HG02943 (cell line): ENCODE results near the gene PCGF6.

Experiments used
- ATAC-seq: cut with Tn5 transposase; IDR thresholded peaks from one replicate; pipeline ENCODE4 v1.9.1; 2021; ENCODE audit warnings: mild to moderate bottlenecking, low read depth, moderate library complexity; ENCODE audit not compliant: unreplicated experiment

The PCGF6 gene

DNA sequence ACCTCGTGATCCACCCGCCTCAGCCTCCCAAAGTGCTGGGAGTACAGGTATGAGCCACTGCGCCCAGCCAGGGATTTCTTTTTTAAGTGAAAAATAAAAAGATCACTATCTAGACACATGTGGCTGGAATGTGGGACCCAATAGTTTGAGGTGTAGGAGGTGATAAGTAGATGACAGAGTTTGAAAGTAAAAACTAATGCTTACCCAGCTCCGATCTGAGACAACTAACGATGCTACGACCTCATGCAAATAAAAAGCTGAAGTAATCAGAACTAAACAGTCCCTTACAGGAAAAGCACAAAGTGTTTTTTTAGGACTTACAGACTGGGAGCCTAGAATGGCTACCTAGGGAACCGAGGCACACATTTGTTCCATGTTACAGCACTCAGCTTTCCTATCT is 23.0 kb downstream of the PCGF6 start:
- no peak for ATAC-seq

GRCh38 chr10:103316087-103316486 is 34.9 kb downstream of the PCGF6 start:
- no peak for ATAC-seq

DNA sequence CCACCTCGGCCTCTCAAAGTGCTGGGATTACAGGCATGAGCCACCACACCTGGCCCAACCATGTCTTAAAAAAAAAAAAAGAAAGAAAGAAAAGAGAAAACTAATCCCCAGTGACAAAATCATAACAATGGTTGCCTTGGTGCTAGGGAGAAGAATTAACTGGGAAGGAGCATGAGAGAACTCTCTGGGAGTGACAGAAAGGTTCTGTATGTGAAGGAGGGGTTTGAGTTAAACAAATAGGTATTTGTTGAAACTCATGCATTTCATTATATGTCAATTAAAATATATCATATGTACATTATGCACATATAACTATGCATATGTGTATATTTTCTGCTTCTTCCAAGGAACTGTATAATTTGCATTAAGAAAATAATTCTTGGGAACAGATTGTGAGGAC is 40.7 kb downstream of the PCGF6 start:
- ATAC-seq: no peak

DNA sequence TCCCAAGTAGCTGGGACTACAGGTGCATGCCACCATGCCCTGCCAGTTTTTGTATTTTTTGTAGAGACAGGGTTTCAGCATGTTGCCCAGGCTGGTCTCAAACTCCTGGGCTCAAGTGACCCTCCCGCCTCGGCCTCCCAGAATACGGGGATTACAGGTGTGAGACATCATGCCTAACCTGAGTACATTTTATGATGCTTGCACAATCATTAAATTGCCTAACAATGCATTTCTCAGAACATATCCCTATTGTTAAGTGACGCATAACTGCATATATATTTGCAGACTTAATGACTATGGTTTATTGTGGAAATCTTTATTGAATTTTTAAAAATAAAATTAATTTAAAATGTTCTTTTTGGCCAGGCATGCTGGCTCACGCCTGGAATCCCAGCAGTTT is 43.3 kb downstream of the PCGF6 start:
- no peak for ATAC-seq

DNA sequence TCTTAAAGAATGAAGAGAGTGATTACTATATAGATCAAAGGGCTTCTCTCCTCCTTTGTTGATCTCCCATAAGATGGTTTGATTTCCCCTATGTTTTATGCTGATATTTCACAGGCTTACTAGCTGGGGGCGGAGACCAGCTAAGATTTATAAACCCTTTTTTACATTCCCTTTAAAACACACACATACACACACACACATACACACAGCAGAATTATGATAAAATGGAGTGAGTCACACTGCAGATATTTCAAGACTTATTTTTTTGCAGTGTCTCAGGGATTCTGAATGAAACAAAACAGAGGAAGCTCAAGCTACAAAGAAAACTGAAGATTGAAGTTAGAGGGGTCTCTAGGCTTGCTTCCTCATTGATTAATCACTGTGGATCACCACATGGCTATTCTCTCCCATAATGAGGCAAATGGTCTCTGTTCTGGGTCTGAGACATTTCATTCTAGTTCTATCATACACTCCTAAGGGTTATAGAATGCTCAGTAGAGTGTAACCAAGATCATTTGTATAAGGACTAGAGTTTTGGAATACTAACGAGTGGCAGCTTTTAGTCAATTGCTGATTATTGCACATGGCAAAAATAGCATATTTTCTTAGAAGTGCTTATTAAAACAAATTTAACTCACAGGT is 55.4 kb downstream of the PCGF6 start:
- no peak for ATAC-seq

DNA sequence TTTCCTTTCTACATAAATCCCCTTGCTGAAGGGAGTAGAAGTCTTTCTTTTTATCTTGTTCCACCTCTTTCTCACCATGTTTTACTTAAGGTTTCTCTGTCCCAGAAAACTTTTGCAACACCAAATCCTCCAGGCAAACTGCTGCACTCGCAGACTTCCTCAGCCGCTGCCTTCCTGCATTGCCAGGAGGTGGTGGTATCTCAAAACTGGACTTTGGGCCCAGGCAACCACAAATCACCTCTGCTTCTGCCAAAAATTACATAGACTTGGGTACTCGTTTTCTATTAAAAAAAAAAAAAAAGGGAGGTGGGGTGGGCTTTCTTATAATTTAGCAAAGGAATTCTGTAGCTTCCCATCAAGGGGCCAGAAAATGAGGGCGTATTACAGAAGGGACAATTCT is 59.4 kb downstream of the PCGF6 start:
- ATAC-seq: no peak

- ATAC-seq: no peak
Measured at GRCh38 chr10:103287992-103288391, 62.9 kb downstream of the PCGF6 start.

- no peak for ATAC-seq
Measured at GRCh38 chr10:103284170-103284569, 66.8 kb downstream of the PCGF6 start.

DNA sequence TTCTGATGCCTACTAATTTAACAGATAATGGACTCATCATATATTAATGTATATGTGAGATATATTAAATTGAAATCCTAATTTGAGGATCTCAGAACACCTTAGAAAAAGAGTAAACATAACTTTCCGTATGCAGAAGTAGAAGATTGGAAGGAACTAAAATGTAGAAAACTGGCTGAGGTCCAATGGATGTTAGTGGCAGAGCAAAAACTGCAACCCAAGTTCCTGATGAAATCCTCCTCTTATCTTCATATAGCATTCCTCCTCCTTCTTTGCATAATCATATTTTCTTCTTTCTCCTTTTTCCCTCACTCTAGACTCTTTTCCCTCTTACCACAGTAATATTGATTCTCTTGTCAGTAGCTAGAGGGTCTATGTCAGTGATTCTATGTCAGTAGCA is 68.0 kb downstream of the PCGF6 start:
- no peak for ATAC-seq

DNA sequence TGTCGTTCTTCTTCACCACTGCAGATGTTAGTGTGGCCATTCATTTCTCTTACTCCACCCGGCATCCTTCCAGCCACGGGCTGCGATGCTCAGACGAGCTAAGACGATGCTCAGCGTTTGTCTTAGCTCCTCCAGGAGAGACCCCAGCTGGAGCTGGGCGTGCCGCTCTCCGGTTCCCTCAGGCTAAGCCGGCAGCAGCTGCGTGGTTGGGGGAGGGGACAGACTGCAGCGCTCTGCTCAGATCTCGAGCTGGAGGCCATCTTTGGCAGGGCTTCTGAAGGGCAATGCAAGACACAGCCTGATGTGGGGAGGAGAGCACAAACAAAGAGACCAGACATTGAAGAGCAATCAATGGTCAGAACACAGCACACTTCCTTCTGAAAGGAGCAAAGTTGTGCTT is 69.2 kb downstream of the PCGF6 start:
- no peak for ATAC-seq

DNA sequence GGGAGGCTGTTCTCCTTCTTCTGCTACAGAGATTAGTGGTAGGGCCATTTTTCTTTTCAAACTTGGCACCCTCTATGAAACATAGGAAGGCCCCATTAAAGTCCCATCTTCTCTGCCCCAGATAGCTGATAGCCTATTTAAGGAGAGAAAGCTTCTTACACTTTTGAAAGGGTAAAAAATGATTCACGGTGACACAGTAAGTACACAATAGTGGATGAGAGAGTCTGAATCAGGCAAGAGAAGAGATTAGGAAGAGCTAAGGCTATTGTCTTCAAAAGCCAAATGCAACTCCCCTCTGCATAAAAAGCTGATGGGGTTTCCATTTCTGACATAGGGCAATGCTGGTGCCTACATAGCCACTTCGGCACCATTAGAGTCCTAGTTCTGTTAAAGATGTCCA is 70.4 kb downstream of the PCGF6 start:
- ATAC-seq: no peak

- ATAC-seq: no peak
Measured at GRCh38 chr10:103280031-103280430, 70.9 kb downstream of the PCGF6 start.

- ATAC-seq: no peak
Measured at GRCh38 chr10:103278862-103279298, 72.1 kb downstream of the PCGF6 start.

- no peak for ATAC-seq
Measured at GRCh38 chr10:103278537-103278823, 72.5 kb downstream of the PCGF6 start.

GRCh38 chr10:103277713-103278536 is 73.0 kb downstream of the PCGF6 start:
- ATAC-seq: no peak

GRCh38 chr10:103276896-103277712 is 73.8 kb downstream of the PCGF6 start, which contains the start of gene INA:
Gene INA (plus strand): TSS chr10:103277138. CDS start chr10:103277212, 74 bp downstream.
- no peak for ATAC-seq

GRCh38 chr10:103276251-103276895 is 74.6 kb downstream of the PCGF6 start:
- no peak for ATAC-seq

- no peak for ATAC-seq
Measured at GRCh38 chr10:103273041-103273441, 77.9 kb downstream of the PCGF6 start.

GRCh38 chr10:103265717-103266329 is 85.1 kb downstream of the PCGF6 start:
- ATAC-seq: no peak

DNA sequence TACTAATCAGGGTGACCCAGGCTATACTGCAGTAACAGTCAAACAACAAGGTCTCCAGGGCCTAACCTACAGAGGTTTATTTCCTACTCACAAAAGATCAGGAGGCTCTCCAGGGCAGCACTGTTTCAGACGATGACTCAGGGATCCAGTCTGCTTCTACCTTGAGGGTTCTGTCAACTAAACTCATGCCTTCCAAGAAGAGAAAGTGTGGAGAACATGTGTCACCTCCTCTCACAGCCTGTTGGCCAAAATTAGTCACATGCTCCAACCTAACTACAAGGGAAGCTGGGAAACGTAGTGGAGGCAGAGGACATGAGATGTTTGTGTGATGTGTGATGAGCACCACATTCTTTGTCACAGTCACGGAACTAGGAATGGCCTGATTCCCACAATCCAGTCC is 88.7 kb downstream of the PCGF6 start:
- no peak for ATAC-seq
